Raji (cell line): ENCODE results near the gene FADS1.

Experiments used
- POLR2A ChIP-seq: IDR thresholded peaks from 2 replicates; pipeline ENCODE4 v1.6.1; 2011; ENCODE audit warnings: low read depth, low read length, control low read depth; ENCODE audit not compliant: insufficient read depth

Gene FADS1

GRCh38 chr11:61851900-61852295, 35.1 kb upstream of the FADS1 start:
- TF ChIP-seq POLR2A: no peak

GRCh38 chr11:61851113-61851899, 34.5 kb upstream of the FADS1 start:
- no peak for TF ChIP-seq POLR2A

GRCh38 chr11:61850687-61851086, 33.9 kb upstream of the FADS1 start:
- TF ChIP-seq POLR2A: no peak

- no peak for TF ChIP-seq POLR2A
Measured at GRCh38 chr11:61848631-61849030, 31.8 kb upstream of the FADS1 start.

- no peak for TF ChIP-seq POLR2A
Measured at GRCh38 chr11:61847914-61848581, 31.2 kb upstream of the FADS1 start.

GRCh38 chr11:61846362-61847020, 29.7 kb upstream of the FADS1 start:
- no peak for TF ChIP-seq POLR2A

- TF ChIP-seq POLR2A: no peak
Measured at GRCh38 chr11:61844909-61845565, 28.2 kb upstream of the FADS1 start.

GRCh38 chr11:61842528-61842820, 25.7 kb upstream of the FADS1 start:
- no peak for TF ChIP-seq POLR2A

GRCh38 chr11:61841636-61842527, 25.1 kb upstream of the FADS1 start:
- no peak for TF ChIP-seq POLR2A

GRCh38 chr11:61840371-61840770, 23.6 kb upstream of the FADS1 start:
- TF ChIP-seq POLR2A: no peak

GRCh38 chr11:61839742-61840141, 22.9 kb upstream of the FADS1 start:
- no peak for TF ChIP-seq POLR2A

- no peak for TF ChIP-seq POLR2A
Measured at GRCh38 chr11:61838921-61839320, 22.1 kb upstream of the FADS1 start.

GRCh38 chr11:61838501-61838900, 21.7 kb upstream of the FADS1 start:
- TF ChIP-seq POLR2A: no peak

- TF ChIP-seq POLR2A: no peak
Measured at GRCh38 chr11:61837411-61838005, 20.7 kb upstream of the FADS1 start.
